Measurements from ENCODE around the gene TREH.
"Not testable (repeated sequence)": the region's sequence is repeated elsewhere in the genome, so short reads cannot be mapped to it uniquely, and the experiment has no call there.

Gene TREH

GRCh38 chr11:118682372-118682771 is 2.9 kb upstream of the TREH start:
- Histone ChIP-seq H3K9ac (ENCODE audit: low read length) (no peak overlapping the region), H3K9me3 (ENCODE audit: control insufficient read depth, low read length) (no peaks in the 10 kb centered on the region)

GRCh38 chr11:118678908-118679307 is 542 bp downstream of the TREH start:
- not testable (repeated sequence) for H3K4me3 ChIP-seq (ENCODE audit: low read length)
- DNase-seq (ENCODE audit: low read depth) = peak; percentile 34

More at GRCh38 chr11:118682372-118682771, 2.9 kb upstream of the TREH start:
- Histone ChIP-seq H3K36me3 (ENCODE audit: control insufficient read depth, insufficient read depth, low read length, severe bottlenecking) (no peaks in the 10 kb centered on the region), H3K4me3 (ENCODE audit: low read length) (no peak overlapping the region), H3K4me1 (ENCODE audit: control insufficient read depth, insufficient read depth, low read length) (peaks cover 6% of the 10 kb centered on the region), H3K27me3 (replicated peaks; ENCODE audit: control insufficient read depth, insufficient read depth, low read length) (peaks cover 7% of the 10 kb centered on the region)
- no peak for DNase-seq (ENCODE audit: low read depth)

DNA sequence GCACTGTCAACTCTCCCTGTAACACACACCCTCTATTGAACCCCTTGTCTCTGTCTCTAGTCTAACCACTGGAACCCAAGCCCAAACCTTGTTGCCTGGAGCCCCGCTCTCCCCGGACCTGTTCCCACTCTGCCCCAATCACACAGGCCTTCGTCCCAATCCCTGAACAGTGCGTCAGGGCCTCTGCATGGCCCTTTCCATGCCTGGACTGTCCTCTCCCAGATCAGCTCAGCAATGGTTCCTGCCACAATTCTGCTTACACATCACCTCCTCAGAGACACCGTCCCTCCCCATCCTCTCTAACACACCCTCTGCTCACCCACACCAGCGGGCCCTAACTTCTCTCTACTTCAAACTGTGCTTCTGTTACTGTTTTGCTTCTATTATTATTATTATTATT is 1.5 kb downstream of the TREH start:
- Histone ChIP-seq H3K27me3 (replicated peaks; ENCODE audit: control insufficient read depth, insufficient read depth, low read length) (peaks cover 4% of the 10 kb centered on the region), H3K36me3 (ENCODE audit: control insufficient read depth, insufficient read depth, low read length, severe bottlenecking) (no peaks in the 10 kb centered on the region), H3K4me1 (ENCODE audit: control insufficient read depth, insufficient read depth, low read length) (peaks cover 6% of the 10 kb centered on the region), H3K9me3 (ENCODE audit: control insufficient read depth, low read length) (no peaks in the 10 kb centered on the region), H3K9ac (ENCODE audit: low read length) (no peak overlapping the region), H3K4me3 (ENCODE audit: low read length) (no peak overlapping the region)
- DNase-seq (ENCODE audit: low read depth) = no peak

More at GRCh38 chr11:118678908-118679307, 542 bp downstream of the TREH start:
- not testable (repeated sequence) for H3K27me3 ChIP-seq (replicated peaks; ENCODE audit: control insufficient read depth, insufficient read depth, low read length); H3K9ac ChIP-seq (ENCODE audit: low read length); H3K9me3 ChIP-seq (ENCODE audit: control insufficient read depth, low read length); H3K4me1 ChIP-seq (ENCODE audit: control insufficient read depth, insufficient read depth, low read length); H3K36me3 ChIP-seq (ENCODE audit: control insufficient read depth, insufficient read depth, low read length, severe bottlenecking)

- Histone ChIP-seq H3K36me3 (ENCODE audit: control insufficient read depth, insufficient read depth, low read length, severe bottlenecking) (no peaks in the 10 kb centered on the region), H3K27me3 (replicated peaks; ENCODE audit: control insufficient read depth, insufficient read depth, low read length) (no peaks in the 10 kb centered on the region), H3K4me1 (ENCODE audit: control insufficient read depth, insufficient read depth, low read length) (peaks cover 3% of the 10 kb centered on the region), H3K9ac (ENCODE audit: low read length) (no peak overlapping the region), H3K9me3 (ENCODE audit: control insufficient read depth, low read length) (no peaks in the 10 kb centered on the region), H3K4me3 (ENCODE audit: low read length) (no peak overlapping the region)
- no peak for DNase-seq (ENCODE audit: low read depth)
Observed at GRCh38 chr11:118674082-118674435, 5.4 kb downstream of the TREH start.

DNA sequence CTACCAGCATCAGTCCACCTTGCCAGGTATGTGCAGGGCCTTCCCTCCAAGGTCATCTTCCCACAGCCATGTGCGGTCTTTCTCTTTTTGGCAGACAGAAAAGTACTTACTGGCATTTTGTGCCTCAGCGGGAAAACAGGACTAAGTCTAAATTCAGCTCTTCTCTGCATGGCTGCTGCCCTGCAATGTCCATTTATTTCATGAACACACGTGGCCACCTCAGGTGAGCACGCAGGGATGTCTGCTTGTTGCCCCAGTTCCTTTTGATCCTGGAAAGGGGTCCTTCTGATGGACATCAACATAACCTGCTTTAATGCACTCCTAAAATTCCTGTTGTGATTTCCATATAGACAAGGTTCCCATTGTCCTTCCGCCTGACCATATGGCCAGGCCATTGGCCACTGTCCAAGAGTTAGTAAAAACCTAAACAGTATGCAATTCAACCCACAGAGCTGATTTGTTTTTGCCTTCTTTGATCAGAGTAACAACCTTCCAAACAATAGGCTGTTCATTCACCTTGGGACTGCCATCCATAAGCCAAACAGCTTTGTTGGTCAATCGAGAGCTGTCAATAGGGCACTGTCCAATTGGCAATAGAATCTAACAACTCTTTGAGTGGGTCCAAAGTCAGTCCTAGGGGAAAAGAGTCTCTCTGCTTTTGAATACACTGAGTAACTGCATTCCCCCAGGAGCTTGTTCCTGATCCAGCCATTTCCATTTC is 5.9 kb downstream of the TREH start:
- DNase-seq (ENCODE audit: low read depth) = no peak
- no peaks in the 10 kb centered on the region for H3K9me3 ChIP-seq (ENCODE audit: control insufficient read depth, low read length)
- H3K4me3 ChIP-seq (ENCODE audit: low read length) = no peak overlapping the region
- no peaks in the 10 kb centered on the region for H3K27me3 ChIP-seq (replicated peaks; ENCODE audit: control insufficient read depth, insufficient read depth, low read length)
- no peaks in the 10 kb centered on the region for H3K4me1 ChIP-seq (ENCODE audit: control insufficient read depth, insufficient read depth, low read length)
- H3K36me3 ChIP-seq (ENCODE audit: control insufficient read depth, insufficient read depth, low read length, severe bottlenecking) = no peaks in the 10 kb centered on the region
- no peak overlapping the region for H3K9ac ChIP-seq (ENCODE audit: low read length)

GRCh38 chr11:118672846-118673245 is 6.6 kb downstream of the TREH start:
- no peak for DNase-seq (ENCODE audit: low read depth)
- no peak overlapping the region for H3K4me3 ChIP-seq (ENCODE audit: low read length)

GRCh38 chr11:118671254-118671653 is 8.2 kb downstream of the TREH start:
- no peaks in the 10 kb centered on the region for H3K9me3 ChIP-seq (ENCODE audit: control insufficient read depth, low read length)
- H3K36me3 ChIP-seq (ENCODE audit: control insufficient read depth, insufficient read depth, low read length, severe bottlenecking) = no peaks in the 10 kb centered on the region
- H3K4me3 ChIP-seq (ENCODE audit: low read length) = no peak overlapping the region
- H3K4me1 ChIP-seq (ENCODE audit: control insufficient read depth, insufficient read depth, low read length) = no peaks in the 10 kb centered on the region
- DNase-seq (ENCODE audit: low read depth) = no peak
- no peaks in the 10 kb centered on the region for H3K27me3 ChIP-seq (replicated peaks; ENCODE audit: control insufficient read depth, insufficient read depth, low read length)
- H3K9ac ChIP-seq (ENCODE audit: low read length) = no peak overlapping the region

More at GRCh38 chr11:118672846-118673245, 6.6 kb downstream of the TREH start:
- Histone ChIP-seq H3K9ac (ENCODE audit: low read length) (no peak overlapping the region), H3K36me3 (ENCODE audit: control insufficient read depth, insufficient read depth, low read length, severe bottlenecking) (no peaks in the 10 kb centered on the region), H3K27me3 (replicated peaks; ENCODE audit: control insufficient read depth, insufficient read depth, low read length) (no peaks in the 10 kb centered on the region), H3K4me1 (ENCODE audit: control insufficient read depth, insufficient read depth, low read length) (no peaks in the 10 kb centered on the region), H3K9me3 (ENCODE audit: control insufficient read depth, low read length) (no peaks in the 10 kb centered on the region)

DNA sequence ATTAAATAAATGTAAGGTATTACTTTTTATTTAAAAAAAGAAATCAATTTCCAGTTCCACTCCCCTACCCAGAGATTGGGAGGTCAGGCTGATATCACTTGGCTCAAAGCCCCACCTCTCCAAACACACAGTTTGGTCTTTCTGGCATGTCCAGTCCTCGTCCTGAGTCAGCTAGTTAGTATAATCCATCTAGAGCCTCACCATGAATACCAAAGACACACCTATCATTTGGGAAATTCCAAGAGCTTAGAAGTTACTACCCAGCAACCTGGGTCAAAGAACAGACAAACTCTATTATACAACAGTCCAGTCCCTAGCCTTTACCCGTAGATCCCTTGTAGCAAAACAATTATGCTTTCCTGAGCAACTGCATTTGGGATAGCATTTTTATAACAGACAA is 9.4 kb downstream of the TREH start:
- Histone ChIP-seq H3K9ac (ENCODE audit: low read length) (no peak overlapping the region), H3K4me3 (ENCODE audit: low read length) (no peak overlapping the region), H3K4me1 (ENCODE audit: control insufficient read depth, insufficient read depth, low read length) (no peaks in the 10 kb centered on the region), H3K36me3 (ENCODE audit: control insufficient read depth, insufficient read depth, low read length, severe bottlenecking) (no peaks in the 10 kb centered on the region), H3K9me3 (ENCODE audit: control insufficient read depth, low read length) (no peaks in the 10 kb centered on the region), H3K27me3 (replicated peaks; ENCODE audit: control insufficient read depth, insufficient read depth, low read length) (no peaks in the 10 kb centered on the region)
- no peak for DNase-seq (ENCODE audit: low read depth)

DNA sequence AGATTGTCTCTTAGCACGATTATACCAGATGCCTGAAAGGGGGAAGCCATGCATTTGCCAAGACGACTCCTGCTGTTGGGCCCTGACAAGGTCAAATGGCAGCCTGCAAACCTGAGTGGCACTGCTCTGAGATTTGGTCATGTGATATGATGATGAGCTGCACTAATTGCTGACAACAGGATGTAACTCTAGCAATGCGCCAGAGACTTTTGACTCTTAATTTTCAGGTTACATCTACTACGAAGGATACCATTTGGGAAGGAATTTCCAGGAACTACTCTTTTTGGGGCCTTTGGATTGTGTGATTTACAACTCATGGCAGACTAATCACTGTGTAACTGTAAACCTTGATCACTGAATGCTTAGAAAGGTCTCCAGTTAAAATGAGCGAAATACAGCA is 13.1 kb downstream of the TREH start:
- Histone ChIP-seq H3K4me1 (ENCODE audit: control insufficient read depth, insufficient read depth, low read length) (no peaks in the 10 kb centered on the region), H3K9me3 (ENCODE audit: control insufficient read depth, low read length) (no peaks in the 10 kb centered on the region), H3K9ac (ENCODE audit: low read length) (no peak overlapping the region), H3K36me3 (ENCODE audit: control insufficient read depth, insufficient read depth, low read length, severe bottlenecking) (no peaks in the 10 kb centered on the region), H3K27me3 (replicated peaks; ENCODE audit: control insufficient read depth, insufficient read depth, low read length) (no peaks in the 10 kb centered on the region), H3K4me3 (ENCODE audit: low read length) (no peak overlapping the region)
- DNase-seq (ENCODE audit: low read depth) = no peak

- no peak for DNase-seq (ENCODE audit: low read depth)
- no peaks in the 10 kb centered on the region for H3K27me3 ChIP-seq (replicated peaks; ENCODE audit: control insufficient read depth, insufficient read depth, low read length)
- peaks cover 5% of the 10 kb centered on the region for H3K4me1 ChIP-seq (ENCODE audit: control insufficient read depth, insufficient read depth, low read length)
- no peak overlapping the region for H3K4me3 ChIP-seq (ENCODE audit: low read length)
- H3K9me3 ChIP-seq (ENCODE audit: control insufficient read depth, low read length) = no peaks in the 10 kb centered on the region
- H3K36me3 ChIP-seq (ENCODE audit: control insufficient read depth, insufficient read depth, low read length, severe bottlenecking) = no peaks in the 10 kb centered on the region
- no peak overlapping the region for H3K9ac ChIP-seq (ENCODE audit: low read length)
Observed at GRCh38 chr11:118663902-118664301, 15.5 kb downstream of the TREH start.

DNA sequence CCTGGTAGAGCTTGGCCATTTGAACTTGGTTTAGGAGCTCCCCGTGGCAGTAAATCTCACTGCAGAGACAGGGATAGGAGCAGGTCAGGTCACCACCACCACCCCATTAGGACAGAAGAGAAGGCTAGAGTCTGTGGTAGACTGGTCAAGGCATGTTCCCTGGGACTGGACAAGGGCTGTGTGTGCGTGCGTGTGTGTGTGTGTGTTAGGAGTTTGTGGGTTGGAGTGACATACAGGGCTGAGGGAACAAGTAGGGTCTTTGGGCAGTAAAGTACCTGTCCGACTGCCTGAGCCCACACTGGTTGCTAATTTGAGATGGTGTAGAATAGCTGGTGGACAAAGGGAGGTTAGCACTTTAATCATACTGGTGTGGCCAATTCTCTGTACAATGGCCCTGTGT is 16.1 kb downstream of the TREH start:
- Histone ChIP-seq H3K9me3 (ENCODE audit: control insufficient read depth, low read length) (no peaks in the 10 kb centered on the region), H3K4me1 (ENCODE audit: control insufficient read depth, insufficient read depth, low read length) (peaks cover 8% of the 10 kb centered on the region), H3K9ac (ENCODE audit: low read length) (no peak overlapping the region), H3K27me3 (replicated peaks; ENCODE audit: control insufficient read depth, insufficient read depth, low read length) (no peaks in the 10 kb centered on the region), H3K4me3 (ENCODE audit: low read length) (no peak overlapping the region), H3K36me3 (ENCODE audit: control insufficient read depth, insufficient read depth, low read length, severe bottlenecking) (peaks cover 3% of the 10 kb centered on the region)
- DNase-seq (ENCODE audit: low read depth) = no peak
